ENCODE measurements around the gene APOD.

Gene APOD

DNA sequence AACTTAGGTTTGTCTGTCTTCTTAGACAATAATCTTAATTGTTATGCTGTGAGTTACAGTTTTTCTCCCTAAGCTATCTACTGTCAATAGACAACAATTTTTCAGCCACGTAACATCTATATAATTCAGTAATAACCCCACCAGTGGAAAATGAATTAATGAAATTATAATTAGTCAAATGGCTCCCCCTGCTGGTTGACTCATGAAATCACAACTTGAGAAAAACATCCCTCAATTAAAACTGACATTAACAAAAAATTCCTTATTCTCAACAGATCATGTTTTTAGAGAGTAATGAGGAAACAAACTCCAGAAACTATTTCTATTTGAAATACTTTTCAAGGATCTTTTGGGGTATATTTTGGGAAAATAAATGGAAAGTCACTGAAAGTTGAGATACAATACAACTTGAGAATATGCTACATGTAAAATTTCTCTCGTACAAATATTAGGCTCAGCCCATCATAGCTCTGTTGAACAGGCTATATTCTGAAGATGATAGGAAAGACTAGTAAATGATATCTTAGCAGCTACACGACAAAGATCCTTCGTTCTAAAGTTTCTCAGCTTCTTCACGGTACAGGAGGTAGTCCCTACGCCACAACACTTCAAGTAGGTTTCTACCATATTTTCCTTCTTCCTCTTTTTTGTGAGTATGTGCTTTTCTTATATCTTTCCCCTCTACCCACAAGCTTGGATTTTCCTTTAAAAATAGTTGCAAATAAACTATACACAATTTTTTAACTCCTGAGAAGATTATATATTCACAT lies 61.3 kb downstream of the APOD start:
- no peak for DNase-seq

All from SHP77 (cell line).